HL-60 (cell line): ENCODE results near the gene B3GNT3.

Experiments used
- DNase-seq, 2 experiments: peaks; one replicate each; pipeline ENCODE4 v3.0.0-alpha.2; 2010 to 2020; ENCODE audit warnings: low read depth in 1 of 2, low spot score in 1 of 2
- H3K27ac ChIP-seq: fragments of 250-450 bp; sonication (Bioruptor Pico); replicated peaks from 2 replicates; pipeline ENCODE4 v1.5.1; 2020; ENCODE audit warnings: mild to moderate bottlenecking, moderate library complexity
- H3K27me3 ChIP-seq: fragments of 250-450 bp; sonication (Bioruptor Pico); 2 replicates; pipeline ENCODE4 v1.5.1; 2021; ENCODE audit warnings: mild to moderate bottlenecking, moderate library complexity; ENCODE audit not compliant: insufficient read depth, poor library complexity, severe bottlenecking
- H3K4me3 ChIP-seq: replicated peaks from 2 replicates; pipeline ENCODE4 v1.5.1; 2011; ENCODE audit warnings: mild to moderate bottlenecking, control low read depth, low read length; ENCODE audit not compliant: insufficient read depth
- CTCF ChIP-seq: IDR thresholded peaks from one replicate; pipeline ENCODE4 v1.5.1; 2011; ENCODE audit warnings: low read length, control low read depth, inconsistent platforms; ENCODE audit not compliant: insufficient read depth
- GABPA ChIP-seq: IDR thresholded peaks from 2 replicates; pipeline ENCODE4 v1.6.1; 2012; ENCODE audit warnings: low read depth
- POLR2AphosphoS5 ChIP-seq: IDR thresholded peaks from 2 replicates; pipeline ENCODE4 v1.6.1; 2012; ENCODE audit warnings: low read depth
- REST ChIP-seq: IDR thresholded peaks from 2 replicates; pipeline ENCODE4 v1.6.1; 2012; ENCODE audit warnings: low read depth; ENCODE audit not compliant: insufficient replicate concordance
- SPI1 ChIP-seq: IDR thresholded peaks from 2 replicates; pipeline ENCODE4 v1.6.1; 2012; ENCODE audit warnings: low read depth, mild to moderate bottlenecking, borderline replicate concordance

Gene B3GNT3

GRCh38 chr19:17840019-17840418 lies 45.1 kb downstream of the B3GNT3 start:
- Histone ChIP-seq H3K27ac (no peak overlapping the region), H3K4me3 (no peak overlapping the region), H3K27me3 (no peaks in the 10 kb centered on the region)
- TF ChIP-seq CTCF: no peak
- TF ChIP-seq SPI1: no peak
- no peak for TF ChIP-seq REST
- TF ChIP-seq GABPA: no peak
- no peak for TF ChIP-seq POLR2AphosphoS5
- DNase-seq: no peak

- Histone ChIP-seq H3K27me3 (no peaks in the 10 kb centered on the region), H3K4me3 (no peak overlapping the region), H3K27ac (no peak overlapping the region)
- DNase-seq: no peak
- no peak for TF ChIP-seq GABPA
Observed at GRCh38 chr19:17841371-17841809, 46.5 kb downstream of the B3GNT3 start.

GRCh38 chr19:17841810-17842662 lies 47.1 kb downstream of the B3GNT3 start:
- DNase-seq: no peak
- no peaks in the 10 kb centered on the region for H3K27me3 ChIP-seq
- H3K4me3 ChIP-seq: no peak overlapping the region
- H3K27ac ChIP-seq: no peak overlapping the region
- TF ChIP-seq SPI1: no peak
- no peak for TF ChIP-seq GABPA
- no peak for TF ChIP-seq POLR2AphosphoS5
- no peak for TF ChIP-seq REST
- TF ChIP-seq CTCF: no peak

GRCh38 chr19:17842663-17843291 lies 47.8 kb downstream of the B3GNT3 start:
- H3K4me3 ChIP-seq: no peak overlapping the region
- TF ChIP-seq GABPA: no peak
- TF ChIP-seq SPI1: no peak
- no peak for TF ChIP-seq REST
- TF ChIP-seq CTCF: no peak
- TF ChIP-seq POLR2AphosphoS5: no peak
- no peak for DNase-seq
- no peaks in the 10 kb centered on the region for H3K27me3 ChIP-seq
- no peak overlapping the region for H3K27ac ChIP-seq
